HCT116 (cell line): ENCODE results near the gene SLC44A1. TPM values are rescaled to one million over a fixed set of nuclear protein-coding genes. Genes with fewer than 3 reads are reported as not detected.

Source experiments
- ATAC-seq: fragments of 200-7000 bp; cut with Tn5 transposase; 2 replicates; pipeline ENCODE4 v1.9.1; 2020; ENCODE audit warnings: mild to moderate bottlenecking, moderate library complexity
- BruUV-seq: library from RNA; stranded (reverse); fragments of 400-500 nt; replicated peaks from 2 replicates; lab custom pipeline; 2021; lab: Mats Ljungman, UMichigan
- CTCF ChIA-PET: fragments of 300-600 bp; sonication (Branson Sonifier 250); formaldehyde crosslinking; loops from one replicate; lab custom pipeline; 2021; ENCODE audit warnings: antibody characterized with exemption; lab: Charles Lee
- POLR2A ChIA-PET: fragments of 300-600, 350-600 bp; sonication (Branson Sonifier 250); formaldehyde crosslinking; loops from one replicate; lab custom pipeline; 2021; ENCODE audit warnings: antibody characterized with exemption; lab: Charles Lee
- RAD21 ChIA-PET, 2 experiments: fragments of 300-600 bp; sonication (Branson Sonifier 250); formaldehyde crosslinking; loops; one replicate each; lab custom pipeline; 2023; ENCODE audit warnings: low total read pairs in 2 of 2; ENCODE audit not compliant: uncharacterized antibody in 2 of 2, unreplicated experiment in 2 of 2, low non-redundant PET in 1 of 2; lab: Charles Lee
- DNase-seq: peaks from one replicate; pipeline ENCODE4 v3.0.0-alpha.2; 2010; ENCODE audit warnings: low read depth, low spot score
- H2AFZ ChIP-seq: fragments of 200-600 bp; shearing (Covaris generic), sonication (generic); 2 replicates; pipeline ENCODE4 v1.6.1; 2017; ENCODE audit warnings: low read depth, mixed run types, mixed read lengths, antibody characterized with exemption, low read length; ENCODE audit not compliant: poor library complexity, severe bottlenecking
- H3K27ac ChIP-seq: 2 replicates; pipeline ENCODE4 v1.5.1; 2012; ENCODE audit warnings: low read depth, low read length
- H3K27me3 ChIP-seq: fragments of 200-600 bp; sonication (generic); 2 replicates; pipeline ENCODE4 v1.6.1; 2016; ENCODE audit warnings: mixed run types, low read length, mixed read lengths; ENCODE audit not compliant: insufficient read depth
- H3K36me3 ChIP-seq, 2 experiments: fragments of 200-500 bp in 1 of 2; fragments of 200-600 bp in 1 of 2; sonication (Bioruptor generic) in 1 of 2; sonication (generic) in 1 of 2; 2 replicates each; pipeline versions ENCODE4 v1.5.1 to v1.6.1; 2014 to 2016; ENCODE audit warnings: low read length in 2 of 2, inconsistent platforms in 1 of 2, mixed read lengths in 1 of 2, mixed run types in 1 of 2; ENCODE audit not compliant: insufficient read depth in 2 of 2, control insufficient read depth in 1 of 2
- H3K4me1 ChIP-seq, 2 experiments: fragments of 200-600 bp in 1 of 2; sonication (generic) in 1 of 2; 2 replicates each; pipeline versions ENCODE4 v1.5.1 to v1.6.1; 2012 to 2017; ENCODE audit warnings: low read length in 2 of 2, inconsistent platforms in 1 of 2, mild to moderate bottlenecking in 1 of 2, mixed read lengths in 1 of 2, mixed run types in 1 of 2, moderate library complexity in 1 of 2; ENCODE audit not compliant: insufficient read depth in 2 of 2, control insufficient read depth in 1 of 2
- H3K4me2 ChIP-seq: fragments of 200-600 bp; sonication (generic); 2 replicates; pipeline ENCODE4 v1.6.1; 2017; ENCODE audit warnings: mixed run types, low read length, mixed read lengths
- H3K4me3 ChIP-seq, 2 experiments: fragments of 200-600 bp in 1 of 2; sonication (generic) in 1 of 2; replicated peaks in 1 of 2; 2 replicates each; pipeline ENCODE4 v1.5.1; 2011 to 2016; ENCODE audit warnings: low read length in 2 of 2, control low read depth in 1 of 2, low read depth in 1 of 2, mild to moderate bottlenecking in 1 of 2, mixed read lengths in 1 of 2, mixed run types in 1 of 2
- H3K79me2 ChIP-seq: fragments of 200-600 bp; sonication (generic); 2 replicates; pipeline ENCODE4 v1.6.1; 2017; ENCODE audit warnings: mild to moderate bottlenecking, mixed run types, low read length, moderate library complexity, mixed read lengths; ENCODE audit not compliant: insufficient read depth
- H3K9ac ChIP-seq: fragments of 200-600 bp; sonication (generic); 2 replicates; pipeline ENCODE4 v1.6.1; 2016; ENCODE audit warnings: low read length, mixed read lengths
- H3K9me2 ChIP-seq: fragments of 200-600 bp; sonication (generic), shearing (Covaris generic); 2 replicates; pipeline ENCODE4 v1.6.1; 2017; ENCODE audit warnings: mixed run types, mild to moderate bottlenecking, moderate library complexity; ENCODE audit not compliant: insufficient read depth
- H3K9me3 ChIP-seq, 2 experiments: fragments of 200-500 bp in 1 of 2; fragments of 200-600 bp in 1 of 2; sonication (Bioruptor generic) in 1 of 2; sonication (generic) in 1 of 2; 2 replicates each; pipeline ENCODE4 v1.6.1; 2014 to 2017; ENCODE audit warnings: low read length in 2 of 2, mixed read lengths in 2 of 2, inconsistent platforms in 1 of 2, low read depth in 1 of 2, mild to moderate bottlenecking in 1 of 2, mixed run types in 1 of 2, moderate library complexity in 1 of 2; ENCODE audit not compliant: control insufficient read depth in 1 of 2, insufficient read depth in 1 of 2
- H4K20me1 ChIP-seq: fragments of 200-600 bp; sonication (generic), shearing (Covaris generic); 2 replicates; pipeline ENCODE4 v1.6.1; 2017; ENCODE audit warnings: mixed run types, mild to moderate bottlenecking, moderate library complexity; ENCODE audit not compliant: insufficient read depth
- CBX3 ChIP-seq: IDR thresholded peaks from 2 replicates; pipeline ENCODE4 v1.6.1; 2012; ENCODE audit warnings: low read depth
- CEBPB ChIP-seq: IDR thresholded peaks from 2 replicates; pipeline ENCODE4 v1.6.1; 2012; ENCODE audit warnings: low read depth
- CTCF ChIP-seq, 3 experiments: fragments of 200-600 bp in 1 of 3; sonication (generic) in 1 of 3; IDR thresholded peaks in 2 of 3; conservative IDR thresholded peaks in 1 of 3; 2 replicates each; pipeline ENCODE4 v1.5.1; 2012 to 2017; ENCODE audit warnings: low read depth in 2 of 3, low read length in 2 of 3, antibody characterized with exemption in 1 of 3, borderline replicate concordance in 1 of 3, control low read depth in 1 of 3, mild to moderate bottlenecking in 1 of 3, mixed read lengths in 1 of 3, mixed run types in 1 of 3, moderate library complexity in 1 of 3; ENCODE audit not compliant: insufficient read depth in 1 of 3
- EGR1 ChIP-seq: IDR thresholded peaks from 2 replicates; pipeline ENCODE4 v1.6.1; 2012; ENCODE audit warnings: low read depth
- ELF1 ChIP-seq: IDR thresholded peaks from 2 replicates; pipeline ENCODE4 v1.6.1; 2012; ENCODE audit warnings: low read depth, borderline replicate concordance
- EZH2 ChIP-seq: fragments of 200-600 bp; sonication (generic); IDR thresholded peaks from 2 replicates; pipeline ENCODE4 v1.6.1; 2017; ENCODE audit warnings: antibody characterized with exemption, mixed run types
- FOSL1 ChIP-seq: IDR thresholded peaks from 2 replicates; pipeline ENCODE4 v1.6.1; 2012; ENCODE audit warnings: low read depth
- JUND ChIP-seq: IDR thresholded peaks from 2 replicates; pipeline ENCODE4 v1.6.1; 2012
- MAX ChIP-seq: IDR thresholded peaks from 2 replicates; pipeline ENCODE4 v1.6.1; 2012
- POLR2A ChIP-seq: IDR thresholded peaks from 2 replicates; pipeline ENCODE4 v1.7.0; 2011; ENCODE audit warnings: borderline replicate concordance; ENCODE audit not compliant: insufficient read depth, insufficient read length; ENCODE audit errors: extremely low read depth
- POLR2AphosphoS5 ChIP-seq: IDR thresholded peaks from 2 replicates; pipeline ENCODE4 v1.6.1; 2011; ENCODE audit warnings: mild to moderate bottlenecking, low read depth, low read length, moderate library complexity
- RAD21 ChIP-seq: IDR thresholded peaks from 2 replicates; pipeline ENCODE4 v1.6.1; 2012; ENCODE audit warnings: low read depth, mild to moderate bottlenecking
- REST ChIP-seq: IDR thresholded peaks from 2 replicates; pipeline ENCODE4 v1.6.1; 2012; ENCODE audit warnings: low read depth
- SP1 ChIP-seq: IDR thresholded peaks from 2 replicates; pipeline ENCODE4 v1.6.1; 2012; ENCODE audit warnings: low read depth
- SRF ChIP-seq: IDR thresholded peaks from 2 replicates; pipeline ENCODE4 v1.6.1; 2012; ENCODE audit warnings: low read depth
- TCF7L2 ChIP-seq: IDR thresholded peaks from 2 replicates; pipeline ENCODE4 v1.7.0; 2011; ENCODE audit warnings: borderline replicate concordance, inconsistent platforms; ENCODE audit not compliant: insufficient read depth, insufficient read length; ENCODE audit errors: extremely low read depth
- YY1 ChIP-seq: IDR thresholded peaks from 2 replicates; pipeline ENCODE4 v1.6.1; 2011; ENCODE audit warnings: low read length, low read depth, moderate library complexity, mild to moderate bottlenecking; ENCODE audit not compliant: insufficient replicate concordance; ENCODE audit errors: extremely low read depth
- ZFX ChIP-seq: fragments of 450-650 bp; IDR thresholded peaks from 2 replicates; pipeline ENCODE4 v1.6.1; 2017
- ZNF274 ChIP-seq: fragments of 200-500 bp; sonication (Bioruptor generic); IDR thresholded peaks from 2 replicates; pipeline ENCODE4 v1.6.1; 2014; ENCODE audit warnings: mild to moderate bottlenecking, low read depth, low read length, inconsistent platforms
- intact Hi-C: fragments of 100-400 bp; cut with micrococcal nuclease; formaldehyde crosslinking; loops from 2 replicates; pipeline ENCODE4 v1.10.0; 2022
- total RNA-seq: library from RNA; stranded (reverse); gene quantifications from one replicate; pipeline ENCODE4 v1.2.1, GENCODE V29; 2021; ENCODE audit not compliant: unreplicated experiment

The SLC44A1 gene
- total RNA-seq, 1 experiment from 2014 or later, result 44.1 TPM

- ATAC-seq, result no peak
- no peaks in the 10 kb centered on the region for H3K4me1 ChIP-seq
- ChIA-PET CTCF (no interaction called here), RAD21 (no interaction called here), POLR2A (no interaction called here)
- H3K4me3 ChIP-seq, result no peak overlapping the region
- TF ChIP-seq ZFX, result no peak
- TF ChIP-seq CTCF (IDR thresholded peaks at IDR 0.05 in 2 of 3, conservative IDR thresholded peaks at IDR 0.05 in 1 of 3; ENCODE audit: borderline replicate concordance in 1 of 3, insufficient read depth in 1 of 3, low read depth in 2 of 3, low read length in 2 of 3), result no peak
- no peak for TF ChIP-seq SP1
- no peak for TF ChIP-seq ELF1
- TF ChIP-seq EZH2, result no peak
- no peak for TF ChIP-seq YY1
- TF ChIP-seq POLR2A, result no peak
- TF ChIP-seq ZNF274, result no peak
- no peak for TF ChIP-seq TCF7L2
- TF ChIP-seq RAD21, result no peak
- no peak for TF ChIP-seq JUND
- TF ChIP-seq EGR1, result no peak
- TF ChIP-seq FOSL1, result no peak
- TF ChIP-seq CBX3, result no peak
- no peak for TF ChIP-seq REST
- TF ChIP-seq MAX, result no peak
- TF ChIP-seq POLR2AphosphoS5, result no peak
- TF ChIP-seq CEBPB, result no peak
- TF ChIP-seq SRF, result no peak
- H3K27ac ChIP-seq, result no peak overlapping the region
- no TSS peak for BruUV-seq
- no peaks in the 10 kb centered on the region for H4K20me1 ChIP-seq
- no peak overlapping the region for H2AFZ ChIP-seq
- H3K9me3 ChIP-seq, result 0 out of 4 replicates have a peak, but pooled peaks cover 4 to 9% of the 10 kb centered on the region in 2 experiments
- intact Hi-C loops, result no loop called here
- H3K4me2 ChIP-seq, result no peak overlapping the region
- H3K9me2 ChIP-seq, result no peaks in the 10 kb centered on the region
- H3K27me3 ChIP-seq, result no peaks in the 10 kb centered on the region
- no peaks in the 10 kb centered on the region for H3K36me3 ChIP-seq
- H3K9ac ChIP-seq, result no peak overlapping the region
- no peaks in the 10 kb centered on the region for H3K79me2 ChIP-seq
- DNase-seq, result no peak
These were observed 18.4 kb upstream of the SLC44A1 start for GRCh38 chr9:105226055-105226454.
